GM12878 (cell line): ENCODE measurements around the gene BRD1.

Source experiments
- BACH1 ChIP-seq: fragments of 450-650 bp; IDR thresholded peaks from 2 replicates; pipeline ENCODE4 v1.6.1; 2017; ENCODE audit warnings: mild to moderate bottlenecking, borderline replicate concordance
- CTCF ChIP-seq, 3 experiments: IDR thresholded peaks in 2 of 3; conservative IDR thresholded peaks in 1 of 3; 2 replicates each; pipeline ENCODE4 v1.5.1; 2011; ENCODE audit warnings: low read depth in 3 of 3, low read length in 3 of 3, mild to moderate bottlenecking in 3 of 3, control low read depth in 2 of 3, moderate library complexity in 2 of 3, inconsistent platforms in 1 of 3, mixed read lengths in 1 of 3; ENCODE audit not compliant: control insufficient read depth in 2 of 3, insufficient read depth in 1 of 3; ENCODE audit errors: extremely low read depth in 1 of 3
- EP300 ChIP-seq, 2 experiments: fragments of 150-350 bp in 1 of 2; IDR thresholded peaks; 2 replicates each; pipeline ENCODE4 v1.6.1; 2011 to 2012; ENCODE audit warnings: low read depth in 2 of 2, low read length in 2 of 2, borderline replicate concordance in 1 of 2, improper control_type of control experiment in 1 of 2, inconsistent platforms in 1 of 2; ENCODE audit not compliant: control insufficient read depth in 1 of 2
- EZH2 ChIP-seq: IDR thresholded peaks from 2 replicates; pipeline ENCODE4 v1.6.1; 2012; ENCODE audit warnings: low read depth, mild to moderate bottlenecking, control low read depth, inconsistent platforms, low read length, borderline replicate concordance; ENCODE audit not compliant: control insufficient read depth
- FOXM1 ChIP-seq: IDR thresholded peaks from 2 replicates; pipeline ENCODE4 v1.6.1; 2012; ENCODE audit warnings: low read depth, mild to moderate bottlenecking, inconsistent platforms, low read length, moderate library complexity
- LARP7 ChIP-seq: fragments of 450-650 bp; IDR thresholded peaks from 2 replicates; pipeline ENCODE4 v1.6.1; 2017; ENCODE audit warnings: mild to moderate bottlenecking
- NR2C2 ChIP-seq: IDR thresholded peaks from 2 replicates; pipeline ENCODE4 v1.6.1; 2011; ENCODE audit warnings: borderline replicate concordance, low read depth; ENCODE audit not compliant: control insufficient read depth, insufficient read length
- PAX5 ChIP-seq: IDR thresholded peaks from 2 replicates; pipeline ENCODE4 v1.6.1; 2011; ENCODE audit warnings: low read depth, low read length, borderline replicate concordance
- RAD21 ChIP-seq: IDR thresholded peaks from 2 replicates; pipeline ENCODE4 v1.6.1; 2011; ENCODE audit warnings: mild to moderate bottlenecking, low read depth, low read length, moderate library complexity; ENCODE audit not compliant: insufficient read depth
- SMC3 ChIP-seq: IDR thresholded peaks from 2 replicates; pipeline ENCODE4 v1.6.1; 2011; ENCODE audit warnings: low read length, improper control_type of control experiment, borderline replicate concordance
- SP1 ChIP-seq: IDR thresholded peaks from one replicate; pipeline ENCODE4 v1.6.1; 2011; ENCODE audit warnings: low read depth, low read length

DNA sequence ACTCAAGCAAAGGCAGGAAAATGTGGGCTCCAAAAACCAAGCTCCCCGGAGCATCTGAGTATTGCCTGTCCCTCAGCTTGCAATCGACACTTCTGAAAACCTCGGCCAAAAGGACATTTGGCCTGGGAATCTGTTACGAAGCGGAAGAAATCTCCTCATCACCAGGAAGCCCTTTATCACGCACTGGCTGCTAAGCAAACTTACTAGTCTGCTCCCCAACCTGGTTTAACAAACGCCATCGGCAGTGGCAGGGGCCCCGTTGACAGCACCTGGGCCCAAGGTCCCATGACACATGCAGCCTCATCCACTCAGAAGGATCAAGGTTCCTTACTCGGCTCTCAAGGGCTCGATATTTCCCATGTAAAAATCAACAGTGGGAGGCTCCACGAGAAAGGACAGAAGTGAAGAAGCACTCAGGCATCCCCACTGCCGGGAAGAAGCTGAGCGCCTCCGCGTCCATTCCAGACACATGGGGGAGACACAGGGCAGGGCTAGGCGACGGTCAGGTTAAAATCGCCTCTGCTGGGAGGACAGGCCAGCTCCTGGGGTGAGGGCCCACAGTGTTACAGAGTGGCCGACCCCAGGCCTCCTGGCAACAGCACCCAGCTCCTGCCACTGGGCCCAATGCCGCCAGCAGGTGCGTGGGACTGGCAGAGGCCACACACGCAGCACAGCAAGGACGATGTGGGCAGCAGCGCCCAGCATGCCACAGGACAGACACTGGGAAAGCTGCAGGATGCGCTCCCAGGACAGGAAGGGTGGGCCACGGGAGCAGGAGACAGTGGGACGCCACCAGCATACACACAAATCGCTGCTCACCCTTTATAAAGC is 27.1 kb downstream of the BRD1 start:
- TF ChIP-seq EZH2 (no peak), LARP7 (no peak), EP300 (IDR thresholded peaks at IDR 0.05; ENCODE audit: borderline replicate concordance in 1 of 2, control insufficient read depth in 1 of 2, low read depth in 2 of 2, low read length in 2 of 2) (no peak), CTCF (IDR thresholded peaks at IDR 0.05 in 2 of 3, conservative IDR thresholded peaks at IDR 0.05 in 1 of 3; ENCODE audit: control insufficient read depth in 2 of 3, extremely low read depth in 1 of 3, insufficient read depth in 1 of 3, low read depth in 3 of 3, low read length in 3 of 3) (no peak), SP1 (no peak), PAX5 (no peak), SMC3 (no peak), RAD21 (no peak), NR2C2 (no peak), BACH1 (no peak), FOXM1 (no peak)
